WERI-Rb-1 (cell line): ENCODE measurements around the gene OSBPL6.
"Not testable (repeated sequence)": the region's sequence is repeated elsewhere in the genome, so short reads cannot be mapped to it uniquely, and the experiment has no call there.

Source experiments
- DNase-seq: peaks from one replicate; pipeline ENCODE4 v3.0.0-alpha.2; 2020
- H3K27ac ChIP-seq: fragments of 250-450 bp; sonication (Bioruptor Pico); 2 replicates; pipeline ENCODE4 v1.5.1; 2020; ENCODE audit warnings: mild to moderate bottlenecking, moderate library complexity
- H3K27me3 ChIP-seq: fragments of 250-450 bp; sonication (Bioruptor Pico); 2 replicates; pipeline ENCODE4 v1.5.1; 2021; ENCODE audit warnings: mild to moderate bottlenecking, low read depth, moderate library complexity; ENCODE audit not compliant: insufficient read depth, severe bottlenecking
- H3K36me3 ChIP-seq: fragments of 250-450 bp; sonication (Bioruptor Pico); 2 replicates; pipeline ENCODE4 v1.5.1; 2020; ENCODE audit warnings: mild to moderate bottlenecking, moderate library complexity
- H3K4me3 ChIP-seq: 2 replicates; pipeline ENCODE4 v1.5.1; 2011; ENCODE audit warnings: low read depth, mild to moderate bottlenecking, control low read depth, low read length
- H3K9me3 ChIP-seq: fragments of 250-450 bp; sonication (Bioruptor Pico); 2 replicates; pipeline ENCODE4 v1.5.1; 2021; ENCODE audit warnings: mild to moderate bottlenecking, moderate library complexity; ENCODE audit not compliant: severe bottlenecking
- CTCF ChIP-seq: IDR thresholded peaks from 2 replicates; pipeline ENCODE4 v1.5.1; 2011; ENCODE audit warnings: low read depth, mild to moderate bottlenecking, control low read depth, inconsistent platforms, low read length

OSBPL6 gene

GRCh38 chr2:178177066-178177679, 17.1 kb upstream of the OSBPL6 start:
- no peaks in the 10 kb centered on the region for H3K27me3 ChIP-seq
- no peak overlapping the region for H3K4me3 ChIP-seq
- TF ChIP-seq CTCF, result no peak
- no peaks in the 10 kb centered on the region for H3K9me3 ChIP-seq
- H3K27ac ChIP-seq, result no peak overlapping the region
- no peaks in the 10 kb centered on the region for H3K36me3 ChIP-seq
- DNase-seq, result no peak

DNA sequence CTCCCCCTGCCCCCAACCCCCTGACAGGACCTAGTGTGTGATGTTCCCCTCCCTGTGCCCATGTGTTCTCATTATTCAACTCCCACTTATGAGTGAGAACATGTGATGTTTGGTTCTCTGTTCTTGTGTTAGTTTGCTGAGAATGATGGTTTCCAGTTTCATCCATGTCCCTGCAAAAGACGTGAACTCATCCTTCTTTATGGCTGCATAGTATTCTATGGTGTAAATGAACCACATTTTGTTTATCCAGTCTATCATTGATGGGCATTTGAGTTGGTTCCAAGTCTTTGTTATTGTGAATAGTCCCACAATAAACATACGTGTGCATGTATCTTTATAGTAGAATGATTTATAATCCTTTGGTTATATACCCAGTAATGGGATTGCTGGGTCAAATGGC, 13.7 kb upstream of the OSBPL6 start:
- H3K9me3 ChIP-seq, H3K27me3 ChIP-seq, H3K36me3 ChIP-seq, H3K4me3 ChIP-seq, H3K27ac ChIP-seq, DNase-seq: not testable (repeated sequence)

- no peaks in the 10 kb centered on the region for H3K36me3 ChIP-seq
- H3K27me3 ChIP-seq, result no peaks in the 10 kb centered on the region
- H3K4me3 ChIP-seq, result no peak overlapping the region
- H3K9me3 ChIP-seq, result no peaks in the 10 kb centered on the region
- TF ChIP-seq CTCF, result no peak
- H3K27ac ChIP-seq, result no peak overlapping the region
- DNase-seq, result no peak
These were observed 6.5 kb upstream of the OSBPL6 start for GRCh38 chr2:178187861-178188260.

DNA sequence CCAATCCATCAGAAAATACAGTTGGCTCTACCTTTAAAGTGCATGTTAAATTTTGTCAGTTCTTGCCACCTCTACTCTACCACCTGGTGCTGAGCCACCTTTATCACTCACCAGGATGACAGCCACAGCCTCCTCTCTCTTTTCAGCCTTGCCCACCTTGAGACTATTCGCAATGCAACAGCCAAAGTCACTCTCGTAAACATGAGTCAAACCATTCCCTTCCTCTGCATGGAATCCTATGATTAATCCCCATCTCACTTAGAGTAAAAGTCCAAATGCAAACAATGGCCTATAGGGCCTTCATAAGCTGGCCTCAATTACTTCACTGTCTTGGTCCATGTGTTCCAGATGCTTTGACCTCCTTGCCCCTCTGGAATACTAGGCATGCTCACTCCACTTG, 5.8 kb upstream of the OSBPL6 start:
- no peaks in the 10 kb centered on the region for H3K36me3 ChIP-seq

GRCh38 chr2:178191004-178191508, 3.3 kb upstream of the OSBPL6 start:
- no peak for DNase-seq
- Histone ChIP-seq H3K4me3 (no peak overlapping the region), H3K27me3 (no peaks in the 10 kb centered on the region), H3K9me3 (no peaks in the 10 kb centered on the region), H3K36me3 (no peaks in the 10 kb centered on the region), H3K27ac (no peak overlapping the region)
- TF ChIP-seq CTCF, result no peak

More for the DNA sequence above, 5.8 kb upstream of the OSBPL6 start:
- H3K9me3 ChIP-seq, result no peaks in the 10 kb centered on the region
- no peak for DNase-seq
- no peak overlapping the region for H3K27ac ChIP-seq
- H3K27me3 ChIP-seq, result no peaks in the 10 kb centered on the region
- no peak for TF ChIP-seq CTCF
- no peak overlapping the region for H3K4me3 ChIP-seq

GRCh38 chr2:178191511-178191910, 2.8 kb upstream of the OSBPL6 start:
- no peak for TF ChIP-seq CTCF
- Histone ChIP-seq H3K9me3 (no peaks in the 10 kb centered on the region), H3K27me3 (no peaks in the 10 kb centered on the region), H3K4me3 (no peak overlapping the region), H3K27ac (no peak overlapping the region), H3K36me3 (no peaks in the 10 kb centered on the region)
- DNase-seq, result no peak
